NK-92 (cell line): ENCODE data around the gene MAPKAPK2.

Source experiments
- DNase-seq: peaks from one replicate; lab custom pipeline; 2025; ENCODE audit not compliant: unreplicated experiment; lab: John Stamatoyannopoulos, UW

The MAPKAPK2 gene

GRCh38 chr1:206682111-206682510 is 2.6 kb upstream of the MAPKAPK2 start:
- no peak for DNase-seq

DNA sequence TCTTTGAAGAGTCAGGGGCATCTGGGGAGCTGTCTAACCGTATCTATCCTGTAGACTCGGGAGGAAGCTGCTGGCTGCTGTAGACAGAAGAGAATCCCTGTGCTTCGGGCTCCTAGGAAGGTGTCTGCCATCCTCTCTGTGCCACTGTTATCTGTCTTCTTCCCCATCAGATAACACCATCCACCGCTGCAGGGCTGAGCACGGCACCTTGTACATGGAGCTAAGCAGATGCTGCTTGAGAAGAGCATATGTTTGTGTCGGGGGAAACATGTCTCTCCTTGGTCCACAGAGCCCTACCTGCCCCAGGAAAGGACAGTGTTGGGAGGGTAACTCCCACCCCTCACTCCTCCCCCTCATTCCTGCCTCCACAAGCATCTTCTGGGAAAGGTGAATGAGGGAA is 1.4 kb upstream of the MAPKAPK2 start:
- DNase-seq = no peak

- no peak for DNase-seq
Measured at GRCh38 chr1:206684003-206684402, 702 bp upstream of the MAPKAPK2 start.

GRCh38 chr1:206685334-206685768 is 646 bp downstream of the MAPKAPK2 start:
- DNase-seq = no peak

GRCh38 chr1:206685769-206686477 is 1.2 kb downstream of the MAPKAPK2 start:
- DNase-seq = no peak

DNA sequence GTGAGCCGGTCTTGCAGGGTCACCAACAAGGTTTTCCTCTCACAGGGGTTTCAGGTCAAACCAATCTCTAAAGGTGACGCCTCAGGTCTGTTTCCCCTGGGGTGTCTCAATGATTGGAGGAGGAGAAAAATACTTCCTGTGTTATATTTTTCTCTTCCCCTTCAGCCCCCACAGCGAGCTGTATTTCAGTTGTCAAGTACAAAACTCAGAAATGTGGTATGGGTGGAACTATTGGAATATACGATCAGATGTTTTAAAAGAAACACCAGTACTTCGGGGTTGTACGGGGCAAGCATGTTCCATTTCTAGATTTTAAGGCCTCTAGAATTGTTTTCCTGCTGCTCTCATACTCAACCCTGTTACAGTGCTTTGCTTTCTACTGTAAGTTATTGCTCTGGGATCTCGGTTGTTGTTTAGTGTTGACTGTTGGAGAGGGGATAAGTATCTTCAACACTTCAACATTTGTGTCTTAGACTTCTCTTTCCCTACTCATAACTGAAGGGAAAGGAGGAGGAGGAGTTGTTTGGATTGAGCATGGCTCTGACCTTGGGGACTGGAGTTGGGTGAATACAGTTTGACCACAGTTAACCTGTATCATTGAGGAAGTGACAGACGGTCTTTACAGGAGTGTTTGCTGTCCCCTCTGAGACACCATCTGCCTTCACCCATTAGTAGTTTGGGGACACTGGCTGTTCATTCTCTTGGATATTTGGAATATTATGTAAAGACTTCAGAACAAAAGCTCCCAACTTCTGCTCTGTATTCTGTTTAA is 2.0 kb downstream of the MAPKAPK2 start:
- no peak for DNase-seq

- DNase-seq = no peak
Measured at GRCh38 chr1:206687251-206687914, 2.7 kb downstream of the MAPKAPK2 start.

- DNase-seq = no peak
Measured at GRCh38 chr1:206687915-206688442, 3.3 kb downstream of the MAPKAPK2 start.

- DNase-seq = no peak
Measured at GRCh38 chr1:206690516-206690915, 5.8 kb downstream of the MAPKAPK2 start.

DNA sequence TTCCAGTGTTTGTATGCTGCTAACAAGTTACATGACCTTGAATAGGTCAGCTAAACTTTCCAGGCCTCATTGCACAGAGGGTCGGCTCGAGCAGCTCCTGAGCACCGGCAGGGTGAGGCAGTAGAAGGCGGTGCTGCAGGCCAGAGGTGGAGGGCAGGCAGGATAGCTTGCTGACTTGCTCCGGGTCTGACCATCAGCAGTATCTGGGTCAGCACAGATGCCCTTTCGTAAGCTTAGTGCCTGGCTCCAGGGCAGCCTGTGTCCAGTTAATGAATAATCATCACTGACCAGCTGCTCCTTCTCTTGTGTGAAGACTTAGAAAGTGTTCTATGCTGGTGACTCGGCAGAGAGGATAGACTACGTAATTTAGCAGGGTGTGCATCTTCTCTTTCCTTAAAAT is 6.9 kb downstream of the MAPKAPK2 start:
- DNase-seq = no peak

GRCh38 chr1:206693029-206693428 is 8.3 kb downstream of the MAPKAPK2 start:
- no peak for DNase-seq

GRCh38 chr1:206693592-206693991 is 8.9 kb downstream of the MAPKAPK2 start:
- DNase-seq = no peak

GRCh38 chr1:206694171-206695124 is 9.7 kb downstream of the MAPKAPK2 start:
- DNase-seq = no peak

- no peak for DNase-seq
Measured at GRCh38 chr1:206695733-206696132, 11.0 kb downstream of the MAPKAPK2 start.

- no peak for DNase-seq
Measured at GRCh38 chr1:206696812-206697585, 12.3 kb downstream of the MAPKAPK2 start.

DNA sequence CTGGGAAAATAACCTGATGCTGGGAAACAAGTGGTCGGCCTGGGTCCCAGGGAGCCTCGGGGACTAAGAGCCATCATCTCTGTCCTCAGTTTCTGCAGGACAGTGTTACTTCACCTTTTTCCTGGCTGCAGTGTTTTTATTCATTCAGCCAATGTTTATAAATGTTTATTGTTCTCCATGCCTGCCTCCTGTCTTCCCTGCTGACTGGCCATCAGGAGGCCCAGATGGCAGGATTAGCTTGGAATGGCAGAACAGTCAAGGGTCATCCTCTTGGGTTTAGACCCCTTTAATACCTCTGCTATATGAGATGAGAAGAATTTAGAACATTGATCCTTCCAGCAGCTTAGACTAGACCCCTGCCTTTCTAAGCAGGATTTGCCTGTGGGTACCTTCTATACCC is 13.3 kb downstream of the MAPKAPK2 start:
- DNase-seq = no peak

GRCh38 chr1:206699000-206699586 is 14.4 kb downstream of the MAPKAPK2 start:
- DNase-seq = no peak

DNA sequence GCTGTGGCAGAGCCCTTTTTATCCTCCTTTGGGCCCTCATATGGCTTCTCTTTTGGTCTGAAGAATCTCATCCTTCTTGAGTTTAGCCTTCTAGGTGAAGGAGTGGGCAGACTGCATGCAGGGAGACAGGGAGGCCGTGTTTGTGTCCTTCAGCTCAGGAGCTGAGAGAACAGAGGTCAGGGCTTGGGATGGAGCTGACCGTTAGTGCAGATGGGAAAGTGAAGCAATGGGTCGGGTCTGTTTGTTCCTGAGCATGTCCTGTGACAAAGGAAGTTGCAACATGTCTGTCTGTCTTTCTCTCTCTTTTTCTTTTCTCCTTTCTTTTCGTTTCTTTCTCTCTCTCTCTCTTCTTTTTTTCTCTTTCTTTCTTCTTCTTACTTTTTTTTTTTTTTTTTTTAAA is 14.9 kb downstream of the MAPKAPK2 start:
- DNase-seq = no peak

DNA sequence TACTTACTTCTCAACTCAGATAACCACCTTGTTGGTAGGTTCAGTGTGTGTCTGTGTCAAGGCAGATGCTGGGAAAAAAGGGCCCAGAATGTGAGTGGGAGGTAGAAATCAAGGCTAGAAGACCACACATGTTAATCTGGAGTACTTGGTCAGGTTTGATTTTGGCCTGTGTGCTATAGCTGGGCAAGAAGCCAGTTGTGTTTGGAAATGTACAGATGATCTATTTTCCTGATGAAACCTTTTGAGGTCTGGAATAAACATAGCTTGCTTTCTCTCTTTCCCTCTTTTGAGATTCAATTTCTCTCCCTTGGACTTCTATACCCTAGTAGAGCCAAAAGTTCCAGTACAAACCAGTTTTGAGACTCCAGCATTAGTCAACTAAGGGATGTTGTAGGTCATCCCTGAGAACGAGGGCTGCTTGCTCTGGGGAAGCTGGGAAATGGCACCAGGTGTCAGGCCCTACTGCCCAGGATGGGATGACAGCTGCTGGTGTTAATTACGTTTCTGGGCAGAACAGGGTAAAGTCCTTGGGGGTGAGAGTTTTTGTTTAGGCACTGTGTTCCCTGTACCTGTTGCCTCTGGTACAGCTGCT is 15.8 kb downstream of the MAPKAPK2 start:
- DNase-seq = no peak
